ES-I3 (cell line): ENCODE measurements around the gene ADGRV1.

Experiments
- H3K36me3 ChIP-seq: 2 replicates; pipeline ENCODE4 v1.6.1; 2013; ENCODE audit warnings: mild to moderate bottlenecking, low read length, control low read depth, moderate library complexity; ENCODE audit not compliant: insufficient read depth
- H3K4me1 ChIP-seq: 2 replicates; pipeline ENCODE4 v1.6.1; 2013; ENCODE audit warnings: mild to moderate bottlenecking, control low read depth, low read length; ENCODE audit not compliant: insufficient read depth
- H3K9ac ChIP-seq: 2 replicates; pipeline ENCODE4 v1.6.1; 2013; ENCODE audit warnings: low read depth, mild to moderate bottlenecking, low read length, moderate library complexity
- H3K9me3 ChIP-seq: 2 replicates; pipeline ENCODE4 v1.6.1; 2013; ENCODE audit warnings: mild to moderate bottlenecking, low read length, moderate library complexity; ENCODE audit not compliant: control insufficient read depth, insufficient read depth

ADGRV1 gene

GRCh38 chr5:91158011-91158410 lies 599.4 kb downstream of the ADGRV1 start:
- Histone ChIP-seq H3K4me1 (peaks cover 7% of the 10 kb centered on the region; the same call in 1 of the 2 replicates), H3K9ac (no peak overlapping the region), H3K9me3 (no peaks in the 10 kb centered on the region), H3K36me3 (no peaks in the 10 kb centered on the region; the same call in 1 of the 2 replicates)

GRCh38 chr5:91159647-91160046 lies 601.0 kb downstream of the ADGRV1 start:
- no peak overlapping the region for H3K9ac ChIP-seq

DNA sequence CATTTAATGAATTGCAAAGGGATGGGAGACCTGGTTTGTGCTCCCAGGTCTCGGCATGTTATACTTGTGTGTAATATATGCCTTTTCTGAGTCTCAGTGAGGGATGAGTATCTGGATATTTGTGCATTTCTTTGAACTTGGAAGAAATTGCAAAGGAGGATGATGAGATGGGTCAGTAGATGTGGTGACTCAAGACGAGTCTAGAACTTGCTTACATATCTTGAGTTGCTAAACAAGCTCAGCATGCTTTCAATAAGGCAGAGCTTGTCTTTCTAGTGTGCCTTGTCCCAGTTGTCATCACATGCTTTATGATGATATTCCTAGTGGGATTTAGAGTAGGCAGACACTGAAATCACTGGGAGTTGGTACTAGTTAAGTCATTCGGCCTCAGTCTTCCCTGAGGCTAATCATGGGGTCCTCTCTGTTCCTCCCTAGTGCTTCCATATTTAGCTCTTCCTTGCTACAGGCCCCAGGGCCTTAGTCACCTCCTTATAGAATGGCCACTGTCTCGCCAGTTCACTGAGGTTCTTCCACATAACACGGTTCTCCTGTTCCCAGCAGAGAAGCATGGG lies 602.2 kb downstream of the ADGRV1 start:
- H3K4me1 ChIP-seq = peaks cover 7% of the 10 kb centered on the region; the same call in 1 of the 2 replicates
- no peak overlapping the region for H3K9ac ChIP-seq
- no peaks in the 10 kb centered on the region for H3K9me3 ChIP-seq
- no peaks in the 10 kb centered on the region for H3K36me3 ChIP-seq

More at GRCh38 chr5:91159647-91160046, 601.0 kb downstream of the ADGRV1 start:
- Histone ChIP-seq H3K4me1 (peaks cover 7% of the 10 kb centered on the region; the same call in 1 of the 2 replicates), H3K9me3 (no peaks in the 10 kb centered on the region), H3K36me3 (no peaks in the 10 kb centered on the region)

DNA sequence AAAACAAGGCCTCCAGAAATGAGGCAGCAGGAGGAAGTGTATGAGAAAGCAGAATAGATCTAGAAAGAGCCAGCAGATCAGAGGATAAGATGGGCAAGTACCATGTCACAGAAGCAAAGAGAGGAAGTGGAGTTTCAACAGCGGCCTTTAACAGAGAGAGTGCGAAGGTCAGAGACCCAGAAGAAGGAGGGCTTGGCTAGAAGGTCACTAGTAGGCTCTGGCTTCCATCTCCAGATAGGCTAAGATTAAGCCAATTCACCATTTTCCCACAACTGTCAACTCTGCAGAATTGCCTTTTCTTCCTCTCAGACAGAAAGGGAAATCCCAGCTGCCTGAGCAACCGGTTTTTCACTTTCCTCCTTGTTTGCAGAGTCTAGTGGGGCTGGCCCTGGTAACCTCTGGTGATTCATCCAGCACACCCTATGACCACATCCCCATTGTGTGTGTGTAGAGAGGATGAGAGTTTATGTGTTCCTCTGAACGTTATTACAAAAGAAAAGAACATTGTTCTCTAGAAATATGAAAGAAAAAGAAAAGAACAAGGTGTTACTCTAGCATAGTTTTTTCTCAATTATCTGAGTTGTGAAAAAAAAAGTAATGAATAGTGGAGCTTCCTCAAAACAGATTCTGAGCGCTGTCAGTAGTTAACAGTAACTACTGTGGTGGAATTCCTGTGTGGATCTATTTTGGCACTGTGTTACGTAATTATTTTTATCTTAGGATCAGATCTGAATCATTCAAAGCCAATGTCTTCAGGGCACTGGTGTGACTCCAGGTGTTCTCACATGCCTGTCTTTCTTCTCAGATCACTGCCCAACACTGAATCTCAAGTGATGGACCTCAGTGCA lies 604.2 kb downstream of the ADGRV1 start:
- Histone ChIP-seq H3K9me3 (no peaks in the 10 kb centered on the region), H3K9ac (no peak overlapping the region), H3K36me3 (no peaks in the 10 kb centered on the region), H3K4me1 (peaks cover 7% of the 10 kb centered on the region; the same call in 1 of the 2 replicates)

DNA sequence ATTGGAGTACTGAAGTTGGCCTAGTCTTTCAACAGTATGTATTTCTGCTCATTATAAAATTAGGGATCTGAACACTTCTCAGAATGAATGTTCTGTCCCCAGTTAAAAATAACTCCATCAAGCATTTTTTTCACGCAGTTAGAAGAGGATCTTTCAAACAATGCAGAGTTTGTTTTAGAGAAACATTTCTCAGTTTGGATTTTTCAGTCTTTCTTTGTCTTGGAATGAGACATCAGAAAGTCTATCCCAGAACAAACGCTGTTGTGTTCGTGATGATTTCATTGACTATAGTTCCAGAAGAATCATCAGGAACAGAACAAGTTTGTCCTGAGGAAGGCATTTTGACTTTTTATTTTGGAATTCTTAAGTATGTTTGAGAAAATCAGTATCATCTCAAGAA lies 605.8 kb downstream of the ADGRV1 start:
- H3K4me1 ChIP-seq = peaks cover 7% of the 10 kb centered on the region; the same call in 1 of the 2 replicates
- no peaks in the 10 kb centered on the region for H3K36me3 ChIP-seq
- H3K9me3 ChIP-seq = no peaks in the 10 kb centered on the region
- no peak overlapping the region for H3K9ac ChIP-seq

GRCh38 chr5:91166059-91166807 lies 607.6 kb downstream of the ADGRV1 start:
- Histone ChIP-seq H3K9ac (no peak overlapping the region), H3K4me1 (peaks cover 4% of the 10 kb centered on the region; the same call in 1 of the 2 replicates), H3K9me3 (no peaks in the 10 kb centered on the region), H3K36me3 (no peaks in the 10 kb centered on the region)

DNA sequence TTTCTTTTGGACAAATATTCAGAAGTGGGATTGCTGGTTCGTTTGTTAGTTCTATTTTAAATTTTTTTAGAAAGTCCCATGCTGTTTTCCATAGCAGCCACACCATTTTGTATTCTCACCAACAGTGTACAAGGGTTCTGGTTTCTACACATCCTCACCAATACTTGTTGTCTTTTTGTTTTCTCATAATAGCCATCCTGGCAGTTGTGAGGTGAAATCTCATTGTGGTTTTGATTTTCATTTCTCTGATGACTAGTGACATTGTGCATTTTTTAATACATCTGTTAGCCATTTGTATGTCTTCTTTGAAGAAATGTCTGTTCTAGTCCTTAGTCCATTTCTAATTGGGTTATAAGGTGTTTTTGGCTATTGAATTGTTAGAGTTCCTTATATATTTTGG lies 610.3 kb downstream of the ADGRV1 start:
- Histone ChIP-seq H3K9me3 (no peaks in the 10 kb centered on the region), H3K36me3 (no peaks in the 10 kb centered on the region), H3K9ac (no peak overlapping the region), H3K4me1 (no peaks in the 10 kb centered on the region; the same call in 1 of the 2 replicates)

DNA sequence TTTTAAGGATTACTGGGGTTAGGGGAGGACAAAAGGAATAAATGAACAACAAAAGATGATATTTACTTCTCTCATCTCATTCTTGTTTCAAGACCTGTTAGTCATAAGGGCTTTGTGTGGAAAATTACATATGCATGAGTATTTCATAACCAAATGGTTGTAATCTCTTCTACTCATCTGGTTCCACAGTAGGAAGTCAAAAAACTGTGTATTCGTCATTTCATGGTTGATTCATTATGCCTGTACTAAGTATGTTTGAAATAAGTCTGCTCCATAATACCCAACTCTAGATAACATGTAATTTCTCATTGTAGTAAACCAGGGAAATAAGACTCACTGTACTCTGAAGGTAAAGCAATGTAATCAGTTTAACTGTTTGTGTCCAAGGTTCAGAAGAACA lies 611.7 kb downstream of the ADGRV1 start:
- Histone ChIP-seq H3K9ac (no peak overlapping the region), H3K4me1 (no peaks in the 10 kb centered on the region; the same call in 1 of the 2 replicates), H3K9me3 (no peaks in the 10 kb centered on the region), H3K36me3 (no peaks in the 10 kb centered on the region)

GRCh38 chr5:91171322-91171721 lies 612.7 kb downstream of the ADGRV1 start:
- Histone ChIP-seq H3K9me3 (no peaks in the 10 kb centered on the region), H3K9ac (no peak overlapping the region), H3K4me1 (peaks cover 7% of the 10 kb centered on the region), H3K36me3 (no peaks in the 10 kb centered on the region)

- Histone ChIP-seq H3K9ac (no peak overlapping the region), H3K9me3 (no peaks in the 10 kb centered on the region), H3K4me1 (peaks cover 15% of the 10 kb centered on the region), H3K36me3 (no peaks in the 10 kb centered on the region)
Measured at GRCh38 chr5:91174396-91174795, 615.8 kb downstream of the ADGRV1 start.

- Histone ChIP-seq H3K9ac (no peak overlapping the region), H3K36me3 (no peaks in the 10 kb centered on the region), H3K9me3 (no peaks in the 10 kb centered on the region), H3K4me1 (peaks cover 15% of the 10 kb centered on the region)
Measured at GRCh38 chr5:91175708-91176107, 617.1 kb downstream of the ADGRV1 start.

DNA sequence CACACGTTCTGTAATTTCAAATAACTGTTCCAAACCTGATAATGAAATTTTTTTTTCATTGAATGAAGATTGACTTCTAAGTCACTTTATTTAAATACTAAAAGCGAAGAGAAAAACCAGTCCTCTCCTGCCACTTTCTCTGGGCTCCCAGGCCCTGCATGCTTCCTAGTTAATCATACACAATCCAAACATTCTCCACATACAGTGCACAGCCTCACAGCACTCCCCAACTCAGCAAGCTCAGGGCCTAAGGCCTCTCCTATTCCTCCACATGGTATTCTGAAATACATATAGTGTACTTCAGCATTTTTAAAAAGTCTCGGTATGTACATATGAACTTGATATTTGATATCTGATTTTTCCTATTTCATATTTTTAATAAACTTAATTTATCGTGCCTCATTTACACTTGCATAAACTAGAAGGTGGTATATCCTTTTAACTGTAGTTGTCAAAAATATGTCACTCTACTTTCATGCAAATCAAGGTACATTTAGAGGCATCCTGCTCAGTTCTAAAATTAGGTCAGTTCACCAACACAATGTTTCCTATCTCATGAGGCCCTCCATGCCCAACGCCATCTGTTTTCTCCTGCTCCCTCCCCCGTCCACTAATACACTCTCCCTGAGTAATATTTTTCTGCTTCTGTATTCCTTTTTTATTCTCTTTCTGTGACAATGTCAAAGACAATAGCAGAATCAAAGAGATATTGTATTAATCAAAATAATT lies 617.9 kb downstream of the ADGRV1 start:
- H3K4me1 ChIP-seq = peaks cover 15% of the 10 kb centered on the region
- no peaks in the 10 kb centered on the region for H3K9me3 ChIP-seq
- no peak overlapping the region for H3K9ac ChIP-seq
- no peaks in the 10 kb centered on the region for H3K36me3 ChIP-seq

- Histone ChIP-seq H3K9ac (no peak overlapping the region), H3K9me3 (no peaks in the 10 kb centered on the region)
Measured at GRCh38 chr5:91177085-91177484, 618.5 kb downstream of the ADGRV1 start.

DNA sequence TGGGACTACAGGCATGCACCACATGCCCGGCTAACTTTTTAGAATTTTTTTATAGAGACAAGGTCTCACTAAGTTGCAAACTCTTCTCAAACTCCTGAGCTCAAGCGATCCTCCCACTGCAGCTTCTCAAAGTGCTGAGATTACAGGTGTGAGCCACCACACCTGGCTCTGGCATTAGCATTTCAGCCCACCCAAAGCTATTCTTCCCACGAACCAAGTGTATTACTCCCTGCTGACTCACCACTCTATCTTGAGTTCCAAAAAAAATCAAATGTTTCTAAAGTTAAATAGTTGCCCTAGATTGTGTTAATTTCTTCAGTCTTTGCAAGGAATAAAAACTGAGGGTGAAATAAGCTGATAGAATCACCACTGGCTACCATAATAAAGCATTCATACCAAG lies 619.0 kb downstream of the ADGRV1 start:
- no peaks in the 10 kb centered on the region for H3K9me3 ChIP-seq
- H3K9ac ChIP-seq = no peak overlapping the region
- H3K4me1 ChIP-seq = peaks cover 15% of the 10 kb centered on the region
- no peaks in the 10 kb centered on the region for H3K36me3 ChIP-seq

More at GRCh38 chr5:91177085-91177484, 618.5 kb downstream of the ADGRV1 start:
- no peaks in the 10 kb centered on the region for H3K36me3 ChIP-seq
- peaks cover 15% of the 10 kb centered on the region for H3K4me1 ChIP-seq
